Fibroblast of the aortic adventitia (primary cell): ENCODE results near the gene PADI2. TPM values are rescaled to one million over a fixed set of nuclear protein-coding genes. Genes with fewer than 3 reads are reported as not detected.
"Not testable (repeated sequence)": the region's sequence is repeated elsewhere in the genome, so short reads cannot be mapped to it uniquely, and the experiment has no call there.

Experiments
- DNase-seq: peaks from one replicate; pipeline ENCODE4 v3.0.0-alpha.2; 2010; ENCODE audit warnings: low read depth
- H3K4me3 ChIP-seq: 2 replicates; pipeline ENCODE4 v1.5.1; 2011; ENCODE audit warnings: low read depth, mild to moderate bottlenecking, control low read depth, low read length, moderate library complexity
- total RNA-seq: library from RNA; depleted of rRNA; stranded (reverse); fragments of >200 nt; gene quantifications from 2 replicates; pipeline ENCODE4 v1.2.3, GENCODE V29; 2012; ENCODE audit warnings: low replicate concordance
- TF ChIP-seq, protein P1 (sequence below): IDR thresholded peaks from 2 replicates; pipeline ENCODE4 v1.5.1; 2011; ENCODE audit warnings: mild to moderate bottlenecking, low read length, control low read depth, inconsistent platforms; ENCODE audit not compliant: insufficient read depth

Gene PADI2
- total RNA-seq, 1 donor: 0.09 TPM

DNA sequence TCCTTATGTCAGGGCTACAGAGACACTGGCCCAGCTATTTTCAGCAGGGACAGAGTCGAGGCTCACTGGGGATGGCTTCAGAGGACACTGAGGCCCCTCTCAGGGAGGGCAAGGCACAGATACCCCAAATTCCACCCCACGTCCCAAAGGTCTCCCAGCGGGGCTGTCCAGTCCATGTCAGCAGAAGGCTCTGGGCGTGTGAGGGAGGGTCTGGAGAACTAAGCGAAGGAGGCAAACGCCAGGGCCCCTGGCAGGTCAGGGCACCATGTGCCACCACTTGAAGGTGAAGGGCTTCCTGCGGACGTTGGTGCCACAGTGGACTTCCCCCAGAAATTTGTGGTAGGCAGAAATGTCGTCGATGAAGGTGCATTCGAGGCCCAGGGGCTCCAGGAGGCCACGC is 50.5 kb downstream of the PADI2 start:
- no peak for DNase-seq
- TF ChIP-seq, protein P1, sequence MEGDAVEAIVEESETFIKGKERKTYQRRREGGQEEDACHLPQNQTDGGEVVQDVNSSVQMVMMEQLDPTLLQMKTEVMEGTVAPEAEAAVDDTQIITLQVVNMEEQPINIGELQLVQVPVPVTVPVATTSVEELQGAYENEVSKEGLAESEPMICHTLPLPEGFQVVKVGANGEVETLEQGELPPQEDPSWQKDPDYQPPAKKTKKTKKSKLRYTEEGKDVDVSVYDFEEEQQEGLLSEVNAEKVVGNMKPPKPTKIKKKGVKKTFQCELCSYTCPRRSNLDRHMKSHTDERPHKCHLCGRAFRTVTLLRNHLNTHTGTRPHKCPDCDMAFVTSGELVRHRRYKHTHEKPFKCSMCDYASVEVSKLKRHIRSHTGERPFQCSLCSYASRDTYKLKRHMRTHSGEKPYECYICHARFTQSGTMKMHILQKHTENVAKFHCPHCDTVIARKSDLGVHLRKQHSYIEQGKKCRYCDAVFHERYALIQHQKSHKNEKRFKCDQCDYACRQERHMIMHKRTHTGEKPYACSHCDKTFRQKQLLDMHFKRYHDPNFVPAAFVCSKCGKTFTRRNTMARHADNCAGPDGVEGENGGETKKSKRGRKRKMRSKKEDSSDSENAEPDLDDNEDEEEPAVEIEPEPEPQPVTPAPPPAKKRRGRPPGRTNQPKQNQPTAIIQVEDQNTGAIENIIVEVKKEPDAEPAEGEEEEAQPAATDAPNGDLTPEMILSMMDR: no peak
- no peak overlapping the region for H3K4me3 ChIP-seq

DNA sequence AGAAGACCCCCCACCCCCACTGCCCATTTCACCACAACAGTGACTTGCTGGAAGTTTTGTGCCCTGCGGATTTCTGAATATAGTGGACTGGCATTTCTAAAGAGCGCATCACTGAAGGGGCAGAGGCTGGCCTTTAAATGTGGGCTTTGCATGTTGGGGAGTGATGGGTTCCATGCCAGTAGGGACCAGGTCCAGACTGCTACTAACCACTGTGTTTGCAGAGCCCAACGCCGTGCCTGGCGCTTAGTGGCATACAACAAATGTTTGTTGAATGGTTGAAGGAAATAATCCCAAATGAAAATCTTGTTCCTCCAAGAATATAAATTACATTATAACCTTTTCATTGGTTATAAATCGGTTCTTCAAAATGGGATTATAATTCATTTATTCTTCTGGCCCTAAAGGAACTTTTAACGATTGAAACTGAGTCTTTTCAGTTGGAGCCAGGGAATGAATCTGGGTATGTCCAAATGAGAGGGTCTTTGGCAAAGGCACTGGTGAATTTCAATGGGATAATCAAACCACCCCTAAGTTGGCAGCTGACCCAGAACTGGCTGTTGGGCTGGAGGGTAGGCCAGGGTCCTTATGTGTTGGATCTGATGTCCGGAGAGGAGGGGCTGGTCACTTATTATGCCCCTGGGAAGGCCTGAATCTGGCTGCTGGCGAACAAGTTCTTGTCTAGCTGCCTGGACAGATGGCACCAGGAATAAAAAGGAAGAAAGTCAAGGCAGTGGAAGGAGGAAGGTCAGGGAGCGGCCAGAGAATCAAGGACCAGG is 51.6 kb downstream of the PADI2 start:
- no peak overlapping the region for H3K4me3 ChIP-seq
- DNase-seq: no peak
- TF ChIP-seq, protein P1: no peak

DNA sequence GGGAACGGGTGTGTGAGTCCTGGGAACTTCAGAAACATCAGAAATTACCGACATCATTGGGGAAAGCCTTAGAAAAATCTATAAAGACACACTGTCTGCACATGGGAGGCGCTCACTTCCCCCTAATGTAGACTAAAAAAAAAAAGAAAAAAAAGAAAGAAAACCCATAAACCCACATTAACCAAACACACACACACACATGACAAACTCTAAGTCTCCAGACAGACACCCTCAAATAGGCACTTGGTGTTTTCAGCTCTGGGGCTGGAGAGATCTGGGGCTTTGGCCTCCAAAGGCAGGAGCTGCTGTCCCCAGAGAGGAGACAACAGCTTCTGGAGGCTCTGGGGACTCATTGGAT is 52.2 kb downstream of the PADI2 start:
- H3K4me3 ChIP-seq: no peak overlapping the region
- TF ChIP-seq, protein P1: no peak
- DNase-seq: no peak

DNA sequence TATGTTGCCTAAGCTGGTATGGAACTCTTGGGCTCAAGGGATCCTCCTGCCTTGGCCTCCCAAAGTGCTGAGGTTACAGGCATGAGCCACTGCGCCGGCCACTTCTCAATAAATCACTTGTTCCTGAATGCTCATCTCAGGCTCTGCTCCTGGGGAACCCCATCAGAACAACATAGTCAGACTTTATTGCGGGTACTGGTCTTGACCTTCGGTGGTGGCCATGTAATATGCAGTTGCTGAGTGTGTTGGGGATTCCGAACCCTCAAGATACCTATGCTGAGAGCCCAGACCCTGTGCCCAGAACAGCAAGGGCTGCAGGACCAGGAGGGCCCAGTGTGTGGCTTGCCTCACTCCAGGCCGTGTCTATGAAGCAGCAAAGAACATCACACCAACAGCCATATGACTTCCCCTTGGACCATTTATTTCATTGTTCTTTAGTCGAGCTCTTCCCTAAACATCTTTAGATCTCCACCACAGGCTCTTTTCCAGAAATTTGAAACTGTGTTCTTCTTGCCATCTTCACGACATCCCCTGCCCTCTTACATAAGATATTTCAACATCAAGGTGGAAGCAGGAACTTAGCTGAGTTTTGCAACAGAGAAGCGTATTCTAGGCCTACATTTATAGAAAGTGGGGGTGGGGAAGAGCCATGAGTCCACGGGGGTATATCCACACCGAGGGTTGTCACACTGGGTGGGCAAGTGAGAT is 52.7 kb downstream of the PADI2 start:
- H3K4me3 ChIP-seq: no peak overlapping the region
- DNase-seq: no peak
- TF ChIP-seq, protein P1: no peak

DNA sequence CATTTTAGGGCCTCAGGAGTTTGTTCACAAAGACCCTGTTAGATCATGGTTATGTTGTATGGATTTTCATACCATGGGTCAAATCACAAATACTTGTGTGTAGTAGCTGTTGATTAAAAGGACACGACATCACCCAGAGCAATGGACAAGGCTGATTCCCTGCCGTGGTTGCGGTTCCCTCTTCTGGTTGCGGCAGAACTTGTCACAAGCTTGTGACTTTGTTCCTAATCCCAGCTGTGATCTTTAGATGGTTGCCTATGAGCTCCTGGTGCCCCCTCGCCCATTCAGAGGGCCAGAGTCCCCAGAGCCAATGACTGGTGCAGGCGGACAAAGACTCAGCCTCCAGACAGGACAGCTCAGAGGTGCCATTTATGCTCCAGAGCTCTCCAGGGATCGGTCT is 53.6 kb downstream of the PADI2 start:
- TF ChIP-seq, protein P1: no peak
- H3K4me3 ChIP-seq: no peak overlapping the region
- no peak for DNase-seq

DNA sequence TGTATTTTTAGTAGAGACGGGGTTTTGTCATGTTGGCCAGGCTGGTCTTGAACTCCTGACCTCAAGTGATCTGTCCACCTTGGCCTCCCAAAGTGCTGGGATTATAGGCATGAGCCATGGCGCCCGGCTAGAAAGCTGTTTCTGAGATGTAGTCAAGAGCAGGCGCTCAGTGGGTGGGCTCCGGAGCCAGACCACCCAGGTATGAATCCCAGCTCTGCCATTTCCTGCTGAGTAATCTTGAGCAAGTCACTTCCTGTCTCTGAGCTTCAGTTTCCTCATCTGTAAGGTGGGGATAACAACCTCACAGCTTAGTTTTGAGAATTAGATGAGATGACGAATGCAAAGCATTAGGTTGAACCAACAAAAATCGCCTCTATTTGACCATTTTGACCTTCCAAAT is 56.5 kb downstream of the PADI2 start:
- DNase-seq, H3K4me3 ChIP-seq: not testable (repeated sequence)

DNA sequence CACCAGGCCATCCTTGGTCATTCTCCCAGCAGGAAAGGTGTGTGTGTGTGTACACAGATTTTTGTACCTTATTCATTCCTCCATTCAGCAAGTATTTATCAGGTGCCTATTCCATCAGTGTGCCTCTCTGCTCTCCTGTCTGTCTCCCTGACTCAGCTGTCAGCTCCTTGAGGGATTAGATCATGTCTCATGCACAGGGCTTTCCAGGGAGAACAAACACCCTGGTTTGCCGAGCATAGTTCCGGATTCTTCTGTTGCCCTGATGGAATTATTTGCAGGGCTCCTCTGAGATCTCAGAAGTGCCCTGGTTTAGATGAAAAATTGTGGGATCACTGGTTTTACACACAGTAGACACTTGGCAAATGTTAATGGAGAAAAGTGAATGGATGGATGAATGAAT is 57.4 kb downstream of the PADI2 start:
- H3K4me3 ChIP-seq: no peak overlapping the region
- no peak for DNase-seq
- TF ChIP-seq, protein P1: no peak
